Bronchial epithelial cell (primary cell): Measurements from ENCODE around the gene ANK2. TPM values are rescaled to one million over a fixed set of nuclear protein-coding genes. Genes with fewer than 3 reads are reported as not detected.
A peak's percentile ranks its signal among the peaks of the same experiment; 100 is the strongest.

Source experiments
- DNase-seq: peaks from one replicate; pipeline ENCODE4 v3.0.0-alpha.2; 2010; ENCODE audit warnings: low read depth
- FAIRE-seq: peaks from 2 replicates; lab custom pipeline; 2011; peaks lifted over from hg19 to GRCh38; lab: Jason Lieb, UNC
- H3K27me3 ChIP-seq: 2 replicates; pipeline ENCODE4 v1.5.1; 2011; ENCODE audit warnings: low read length; ENCODE audit not compliant: control insufficient read depth, insufficient read depth
- H3K36me3 ChIP-seq: 2 replicates; pipeline ENCODE4 v1.5.1; 2011; ENCODE audit warnings: low read length; ENCODE audit not compliant: control insufficient read depth, insufficient read depth
- H3K4me3 ChIP-seq: 2 replicates; pipeline ENCODE4 v1.5.1; 2011; ENCODE audit warnings: mild to moderate bottlenecking, low read depth, low read length, control low read depth
- total RNA-seq: library from RNA; depleted of rRNA; stranded (reverse); fragments of >200 nt; gene quantifications from 2 replicates; pipeline ENCODE4 v1.2.1, GENCODE V29; 2014
- TF ChIP-seq, protein P1 (sequence below): IDR thresholded peaks from 2 replicates; pipeline ENCODE4 v1.5.1; 2011; ENCODE audit warnings: mild to moderate bottlenecking, moderate library complexity, low read length, control low read depth, inconsistent platforms; ENCODE audit not compliant: insufficient read depth, severe bottlenecking

ANK2 gene
- total RNA-seq, 1 donor from 2014 or later, result 2.6 TPM

DNA sequence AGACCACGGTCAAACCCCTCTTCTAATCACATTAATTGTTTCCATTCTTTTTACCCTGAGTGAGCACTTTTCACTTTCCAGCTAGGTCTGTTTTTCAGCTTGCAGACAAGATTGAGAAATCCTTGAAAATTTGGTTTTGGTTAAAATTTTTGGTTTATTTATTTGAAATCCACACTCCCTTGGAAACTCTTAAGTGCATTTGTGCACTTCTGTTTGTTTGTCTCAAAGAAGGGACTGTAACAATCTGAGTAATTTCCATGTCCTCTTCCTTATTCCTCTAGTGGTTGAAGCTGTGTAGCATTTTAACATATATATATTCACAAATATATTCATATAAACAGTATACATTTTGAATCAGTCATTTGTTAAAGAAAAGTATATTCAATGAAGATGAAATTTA lies 333.3 kb downstream of the ANK2 start:
- FAIRE-seq (no peak), DNase-seq (no peak)
- TF ChIP-seq, protein P1, sequence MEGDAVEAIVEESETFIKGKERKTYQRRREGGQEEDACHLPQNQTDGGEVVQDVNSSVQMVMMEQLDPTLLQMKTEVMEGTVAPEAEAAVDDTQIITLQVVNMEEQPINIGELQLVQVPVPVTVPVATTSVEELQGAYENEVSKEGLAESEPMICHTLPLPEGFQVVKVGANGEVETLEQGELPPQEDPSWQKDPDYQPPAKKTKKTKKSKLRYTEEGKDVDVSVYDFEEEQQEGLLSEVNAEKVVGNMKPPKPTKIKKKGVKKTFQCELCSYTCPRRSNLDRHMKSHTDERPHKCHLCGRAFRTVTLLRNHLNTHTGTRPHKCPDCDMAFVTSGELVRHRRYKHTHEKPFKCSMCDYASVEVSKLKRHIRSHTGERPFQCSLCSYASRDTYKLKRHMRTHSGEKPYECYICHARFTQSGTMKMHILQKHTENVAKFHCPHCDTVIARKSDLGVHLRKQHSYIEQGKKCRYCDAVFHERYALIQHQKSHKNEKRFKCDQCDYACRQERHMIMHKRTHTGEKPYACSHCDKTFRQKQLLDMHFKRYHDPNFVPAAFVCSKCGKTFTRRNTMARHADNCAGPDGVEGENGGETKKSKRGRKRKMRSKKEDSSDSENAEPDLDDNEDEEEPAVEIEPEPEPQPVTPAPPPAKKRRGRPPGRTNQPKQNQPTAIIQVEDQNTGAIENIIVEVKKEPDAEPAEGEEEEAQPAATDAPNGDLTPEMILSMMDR, result no peak
- Histone ChIP-seq H3K27me3 (no peaks in the 10 kb centered on the region), H3K36me3 (no peaks in the 10 kb centered on the region), H3K4me3 (no peak overlapping the region)

DNA sequence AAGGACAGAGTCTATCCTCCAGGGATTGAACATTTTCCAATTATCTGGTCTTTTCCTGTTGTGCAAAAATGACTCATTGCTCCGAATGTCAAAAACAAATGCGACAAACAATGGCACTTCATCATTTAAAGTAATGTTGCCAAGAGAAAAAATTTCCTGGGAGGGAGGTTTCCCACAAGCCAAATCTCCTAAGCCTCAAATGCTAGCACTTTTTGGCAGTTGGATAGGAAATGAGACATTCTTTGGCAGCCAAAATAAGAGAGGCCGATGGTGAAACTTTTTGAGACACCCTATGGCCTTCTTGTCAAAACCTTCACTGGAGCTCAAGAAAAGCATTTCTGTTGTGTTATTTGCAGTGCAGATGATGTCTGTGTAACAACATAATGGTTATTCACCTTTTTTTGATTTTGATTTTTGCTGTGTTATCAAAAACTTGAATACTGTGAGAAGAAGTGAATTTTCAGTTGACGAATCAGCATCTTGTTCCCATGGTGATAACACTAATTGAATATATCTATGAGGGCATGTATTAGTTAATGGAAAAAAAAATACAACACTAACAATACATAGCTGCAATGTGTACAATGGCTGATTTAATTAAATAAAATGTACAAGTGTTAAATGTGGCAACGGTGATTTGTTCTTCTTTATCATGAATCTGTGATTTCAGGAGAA lies 333.8 kb downstream of the ANK2 start:
- Histone ChIP-seq H3K36me3 (no peaks in the 10 kb centered on the region), H3K27me3 (no peaks in the 10 kb centered on the region), H3K4me3 (no peak overlapping the region)
- no peak for FAIRE-seq
- TF ChIP-seq, protein P1, result no peak
- DNase-seq, result no peak

DNA sequence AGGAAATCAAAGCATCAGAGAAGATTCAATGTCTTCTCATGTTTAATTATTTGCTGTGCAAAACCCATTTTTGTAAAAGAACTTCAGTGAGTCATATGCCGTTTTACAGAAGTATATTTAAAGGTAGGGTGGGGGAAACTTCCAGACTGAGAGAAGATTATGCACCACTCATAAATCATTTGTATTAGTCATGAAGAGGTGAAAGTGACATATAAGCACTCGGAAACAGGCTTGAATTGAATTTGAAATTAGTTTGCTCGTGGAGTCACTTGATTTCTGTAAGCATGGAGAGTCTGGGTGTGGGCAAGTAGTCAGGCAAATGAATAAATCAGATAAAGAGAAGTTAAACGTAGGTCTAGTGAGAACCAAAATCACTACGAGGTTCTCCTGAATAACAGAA lies 335.1 kb downstream of the ANK2 start:
- TF ChIP-seq, protein P1, result no peak
- no peaks in the 10 kb centered on the region for H3K36me3 ChIP-seq
- peak; percentile 49 for DNase-seq
- no peaks in the 10 kb centered on the region for H3K27me3 ChIP-seq
- H3K4me3 ChIP-seq, result no peak overlapping the region
- FAIRE-seq, result no peak

DNA sequence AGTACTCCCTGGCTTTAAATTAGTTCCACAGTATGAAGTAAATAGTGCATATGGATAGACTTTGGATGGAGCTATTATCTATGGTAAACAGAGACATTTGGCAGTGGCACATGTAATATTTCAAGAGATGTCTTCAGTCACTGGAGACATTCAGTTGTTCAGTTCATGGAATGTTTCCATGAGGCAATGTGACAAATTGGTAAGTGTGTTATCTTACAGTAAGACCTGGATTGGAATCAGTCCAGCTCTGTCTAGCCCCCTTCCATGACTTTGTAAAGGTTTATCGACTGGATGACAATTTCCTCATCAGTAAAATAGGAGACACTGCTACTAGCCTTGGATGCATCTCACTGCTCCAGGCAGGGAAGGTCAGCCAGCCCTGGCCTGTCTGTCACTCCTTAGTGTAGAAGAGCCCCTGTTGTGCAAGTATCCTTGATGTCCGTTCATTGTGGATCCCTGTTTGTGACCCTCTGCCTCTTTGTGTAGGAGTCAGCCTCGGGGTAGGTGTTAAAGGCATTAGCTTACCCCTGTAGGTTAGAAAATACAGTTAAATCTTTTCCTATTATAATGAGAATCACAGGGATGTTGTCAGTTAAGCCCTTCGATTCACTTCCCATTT lies 335.9 kb downstream of the ANK2 start:
- no peaks in the 10 kb centered on the region for H3K36me3 ChIP-seq
- FAIRE-seq (no peak), DNase-seq (no peak)
- no peak overlapping the region for H3K4me3 ChIP-seq
- TF ChIP-seq, protein P1, result no peak
- no peaks in the 10 kb centered on the region for H3K27me3 ChIP-seq

DNA sequence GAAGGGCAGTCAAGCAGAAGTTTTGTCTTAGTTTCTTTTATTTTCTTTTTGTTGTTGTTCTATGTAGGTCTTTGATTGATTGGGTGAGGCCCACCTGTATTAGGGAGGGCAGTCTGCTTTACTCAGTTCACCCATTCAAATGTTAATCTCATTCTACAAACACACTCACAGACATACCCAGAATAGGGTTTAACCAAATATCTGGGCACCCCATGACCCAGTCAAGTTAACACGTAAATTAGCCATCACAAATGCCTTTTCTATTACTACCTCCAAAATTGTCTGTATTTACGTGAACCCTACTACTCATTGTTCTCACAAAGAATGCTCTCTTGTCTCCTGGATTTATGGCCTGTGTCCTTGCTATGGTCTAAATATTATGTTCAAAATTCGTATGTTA lies 339.7 kb downstream of the ANK2 start:
- FAIRE-seq, result no peak
- Histone ChIP-seq H3K4me3 (no peak overlapping the region), H3K36me3 (no peaks in the 10 kb centered on the region), H3K27me3 (no peaks in the 10 kb centered on the region)
- TF ChIP-seq, protein P1, result no peak
- DNase-seq, result no peak

DNA sequence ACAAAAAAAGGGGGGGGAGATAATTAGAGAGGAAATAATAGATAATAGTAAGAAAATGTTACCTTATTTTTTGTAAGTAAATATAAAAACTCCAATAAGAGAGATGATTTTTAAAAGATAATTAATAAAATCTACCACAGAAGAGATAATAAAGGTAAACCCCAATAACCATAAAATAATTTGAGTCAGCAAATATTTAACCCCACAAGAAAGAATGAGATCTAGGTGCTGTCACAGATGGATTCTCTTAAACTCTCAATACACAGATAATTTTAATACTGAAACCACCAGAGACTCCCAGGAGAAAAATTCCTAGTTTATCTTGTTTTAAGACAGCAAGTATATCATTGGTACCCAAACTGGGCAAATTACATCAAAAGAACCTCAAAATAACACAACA lies 341.4 kb downstream of the ANK2 start:
- Histone ChIP-seq H3K4me3 (no peak overlapping the region), H3K27me3 (no peaks in the 10 kb centered on the region), H3K36me3 (no peaks in the 10 kb centered on the region)
- TF ChIP-seq, protein P1, result no peak
- DNase-seq, result no peak
- FAIRE-seq, result no peak
